ENCODE data around the gene CLN3.

DNA sequence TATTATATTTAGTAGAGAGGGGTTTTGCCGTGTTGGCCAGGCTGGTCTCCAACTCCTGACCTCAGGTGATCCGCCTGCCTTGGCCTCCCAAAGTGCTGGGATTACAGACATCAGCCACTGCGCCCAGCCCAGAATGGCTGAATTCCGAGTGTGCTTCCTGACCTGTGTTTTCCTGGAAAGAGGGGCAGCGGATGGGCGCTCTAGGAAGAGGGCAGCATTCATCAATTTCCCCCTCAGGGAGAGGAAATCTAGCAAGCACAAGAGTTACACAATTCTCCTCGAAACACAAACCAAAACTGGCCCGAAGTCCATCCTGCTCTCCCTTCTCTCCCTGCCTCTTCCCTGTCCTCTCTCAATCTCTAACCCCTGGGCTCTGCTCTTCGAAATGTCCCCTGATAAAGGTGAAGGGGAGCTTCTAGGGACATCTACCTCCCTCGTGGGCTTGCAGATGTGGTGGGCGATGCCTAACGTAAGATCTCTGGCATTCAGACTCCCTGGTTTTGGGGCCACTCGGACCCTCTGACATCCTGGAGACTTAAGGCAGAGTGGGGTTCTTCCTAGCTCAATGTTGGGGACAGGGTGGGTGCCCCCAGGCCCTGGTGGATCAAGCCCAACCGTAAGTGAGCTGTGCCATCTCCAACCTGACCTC is 13.7 kb upstream of the CLN3 start:
- TF ChIP-seq, protein P1, sequence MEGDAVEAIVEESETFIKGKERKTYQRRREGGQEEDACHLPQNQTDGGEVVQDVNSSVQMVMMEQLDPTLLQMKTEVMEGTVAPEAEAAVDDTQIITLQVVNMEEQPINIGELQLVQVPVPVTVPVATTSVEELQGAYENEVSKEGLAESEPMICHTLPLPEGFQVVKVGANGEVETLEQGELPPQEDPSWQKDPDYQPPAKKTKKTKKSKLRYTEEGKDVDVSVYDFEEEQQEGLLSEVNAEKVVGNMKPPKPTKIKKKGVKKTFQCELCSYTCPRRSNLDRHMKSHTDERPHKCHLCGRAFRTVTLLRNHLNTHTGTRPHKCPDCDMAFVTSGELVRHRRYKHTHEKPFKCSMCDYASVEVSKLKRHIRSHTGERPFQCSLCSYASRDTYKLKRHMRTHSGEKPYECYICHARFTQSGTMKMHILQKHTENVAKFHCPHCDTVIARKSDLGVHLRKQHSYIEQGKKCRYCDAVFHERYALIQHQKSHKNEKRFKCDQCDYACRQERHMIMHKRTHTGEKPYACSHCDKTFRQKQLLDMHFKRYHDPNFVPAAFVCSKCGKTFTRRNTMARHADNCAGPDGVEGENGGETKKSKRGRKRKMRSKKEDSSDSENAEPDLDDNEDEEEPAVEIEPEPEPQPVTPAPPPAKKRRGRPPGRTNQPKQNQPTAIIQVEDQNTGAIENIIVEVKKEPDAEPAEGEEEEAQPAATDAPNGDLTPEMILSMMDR (IDR thresholded peaks at IDR 0.05) = no peak
- TF ChIP-seq EZH2phosphoT487 (IDR thresholded peaks at IDR 0.05) = no peak

All from neural progenitor cell (in vitro differentiated cells).